HG03045 (cell line): ENCODE results near the gene SLC6A12.

ENCODE experiments used
- ATAC-seq: cut with Tn5 transposase; IDR thresholded peaks from one replicate; pipeline ENCODE4 v1.9.1; 2021; ENCODE audit warnings: mild to moderate bottlenecking, moderate library complexity; ENCODE audit not compliant: unreplicated experiment

Gene SLC6A12

DNA sequence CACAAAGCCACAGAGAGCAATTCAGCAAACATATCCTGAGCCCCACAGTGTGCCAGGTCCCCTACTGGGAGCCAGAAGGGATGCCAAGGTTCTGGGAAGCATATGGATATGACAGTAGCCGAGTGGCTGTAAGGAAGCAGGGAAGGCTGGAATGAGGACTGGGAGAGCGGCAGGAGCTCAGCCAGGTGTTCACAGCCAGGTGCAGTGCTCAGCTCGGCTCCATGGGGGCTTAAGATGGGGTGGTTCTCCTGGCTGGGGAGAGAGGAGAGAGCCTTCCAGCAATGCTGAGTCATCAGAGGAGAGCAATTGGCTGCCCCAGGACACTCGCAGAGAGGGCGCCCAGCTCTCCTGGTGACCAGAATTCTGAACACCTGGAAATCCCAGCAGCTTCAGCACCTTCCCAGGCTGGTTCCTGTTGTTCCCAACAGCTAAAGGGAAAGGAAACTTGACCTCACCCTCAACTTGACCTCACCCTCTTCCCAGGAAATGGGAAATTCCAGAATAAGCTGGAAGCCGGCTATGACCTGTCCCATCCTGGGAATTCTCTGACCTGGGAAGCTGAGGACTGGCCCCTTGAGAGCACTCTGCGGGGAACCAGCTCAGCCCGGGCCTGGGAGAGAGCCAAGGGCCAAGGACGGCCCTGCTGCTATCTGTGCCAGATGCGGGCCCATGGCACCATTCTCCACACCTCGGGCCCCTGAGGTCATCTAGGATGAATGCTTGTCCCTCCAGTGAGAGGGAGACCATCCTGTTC is 34.6 kb downstream of the SLC6A12 start:
- ATAC-seq = no peak

- ATAC-seq = no peak
Measured at GRCh38 chr12:178829-179109, 35.2 kb downstream of the SLC6A12 start.

DNA sequence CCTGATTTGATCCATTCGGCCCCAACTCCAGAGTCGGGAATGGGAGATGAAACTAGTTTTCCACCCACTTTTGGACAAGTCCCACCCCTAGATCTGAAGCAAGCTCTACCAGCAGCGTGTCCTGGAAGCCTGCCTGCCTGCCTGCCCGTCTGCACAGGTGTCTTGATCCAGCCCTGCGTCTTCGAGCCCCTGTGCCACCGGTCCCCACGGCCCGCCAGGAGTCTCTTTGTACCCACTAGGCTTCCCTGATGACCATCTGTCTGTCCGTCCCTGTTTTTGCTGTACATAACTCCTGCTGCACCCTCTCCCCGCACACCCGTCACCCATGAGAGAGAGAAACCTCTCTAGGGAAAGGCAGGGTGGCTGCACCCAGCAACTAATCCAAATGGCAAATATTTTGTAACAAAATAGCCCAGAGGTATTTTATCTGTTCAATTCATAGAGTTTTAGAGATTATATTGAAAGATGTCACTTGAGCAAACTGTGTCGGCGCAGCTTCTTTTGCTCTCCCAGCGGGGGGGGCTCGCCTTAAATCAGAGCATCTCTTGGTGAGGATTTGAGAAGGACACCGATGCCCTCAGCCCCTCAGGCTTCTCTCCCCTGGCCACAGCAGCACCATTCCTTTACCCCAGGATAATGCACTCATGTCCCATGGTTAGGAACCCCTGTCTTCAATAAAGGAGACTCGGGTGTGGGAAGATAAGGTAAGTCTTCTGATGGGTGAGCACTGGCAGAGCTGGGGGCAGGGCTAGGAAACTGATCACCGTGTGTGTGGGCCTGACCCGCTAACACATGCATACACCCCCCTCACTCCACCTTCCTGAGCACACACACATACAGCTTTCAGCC is 35.8 kb downstream of the SLC6A12 start:
- no peak for ATAC-seq

DNA sequence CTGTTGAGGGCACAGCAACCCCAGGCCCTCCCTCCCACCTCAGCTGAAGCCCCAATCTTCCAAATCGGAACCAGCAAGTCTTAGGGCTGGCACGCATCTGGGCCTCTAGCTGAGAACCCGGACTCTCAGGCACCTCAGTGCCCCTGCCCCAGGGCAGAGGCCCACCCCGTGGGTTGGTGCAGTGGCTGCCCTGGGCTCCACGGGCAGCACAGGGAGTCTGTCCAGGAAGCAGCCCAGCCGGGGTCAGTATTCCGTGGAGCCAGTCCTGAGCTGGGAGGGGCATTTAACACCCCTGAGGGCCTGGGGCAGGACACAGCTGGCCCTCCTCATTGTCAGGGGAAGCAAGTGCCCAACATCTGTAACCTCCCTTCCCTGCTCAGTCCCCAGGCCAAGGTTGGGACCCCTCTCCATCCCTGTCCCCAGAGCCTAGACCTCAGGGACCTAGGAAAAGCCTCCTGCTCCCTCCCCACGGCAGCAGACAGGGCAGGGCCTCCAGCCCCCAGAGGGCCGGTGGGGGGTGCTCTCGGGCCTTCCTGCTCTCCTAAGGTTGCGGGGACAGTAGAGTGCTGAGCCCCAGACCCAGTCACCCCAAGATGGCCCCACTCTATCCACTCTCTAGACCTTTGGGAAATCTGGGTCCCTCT is 36.5 kb downstream of the SLC6A12 start:
- no peak for ATAC-seq

DNA sequence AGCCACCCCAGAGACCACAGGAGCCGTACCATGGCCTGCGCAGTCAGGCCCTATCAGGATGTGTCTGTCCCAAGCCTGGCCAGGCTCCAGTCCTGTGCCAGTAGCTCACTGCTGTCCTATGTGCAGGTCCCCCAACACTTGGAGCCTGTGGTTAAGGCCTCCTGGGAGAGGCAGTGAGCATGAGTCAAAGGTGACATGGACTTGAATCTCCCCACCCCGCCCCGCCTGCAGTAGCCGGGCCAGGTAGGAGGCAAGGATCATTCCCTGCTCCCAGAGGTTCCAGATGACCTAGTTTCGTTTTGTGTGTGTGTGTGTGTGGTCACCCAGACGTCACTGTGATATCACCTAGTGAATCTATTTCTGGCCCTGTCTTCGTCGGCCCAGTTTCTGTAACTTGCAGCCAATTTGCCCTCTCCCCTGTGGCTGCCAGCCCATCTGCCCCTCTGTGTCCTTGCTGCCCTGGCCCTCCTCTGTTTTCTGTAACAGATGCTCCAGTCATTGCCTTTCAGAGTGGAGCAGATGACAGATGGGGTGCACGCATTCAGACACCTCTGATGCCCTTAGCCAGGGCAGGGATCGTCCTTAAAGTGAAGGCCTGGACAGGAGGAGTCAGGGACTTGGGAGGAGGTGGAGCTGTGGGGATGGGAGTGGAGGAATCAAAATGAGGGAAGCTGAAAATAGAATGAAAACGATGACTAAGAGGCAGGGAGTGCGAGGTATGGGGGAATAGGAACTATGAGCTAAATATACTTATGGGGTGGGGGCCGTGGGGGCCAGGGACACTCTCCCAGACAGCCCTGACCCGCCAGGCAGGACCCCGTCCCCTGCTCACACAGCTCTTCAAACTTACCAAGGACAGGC is 37.4 kb downstream of the SLC6A12 start:
- no peak for ATAC-seq

DNA sequence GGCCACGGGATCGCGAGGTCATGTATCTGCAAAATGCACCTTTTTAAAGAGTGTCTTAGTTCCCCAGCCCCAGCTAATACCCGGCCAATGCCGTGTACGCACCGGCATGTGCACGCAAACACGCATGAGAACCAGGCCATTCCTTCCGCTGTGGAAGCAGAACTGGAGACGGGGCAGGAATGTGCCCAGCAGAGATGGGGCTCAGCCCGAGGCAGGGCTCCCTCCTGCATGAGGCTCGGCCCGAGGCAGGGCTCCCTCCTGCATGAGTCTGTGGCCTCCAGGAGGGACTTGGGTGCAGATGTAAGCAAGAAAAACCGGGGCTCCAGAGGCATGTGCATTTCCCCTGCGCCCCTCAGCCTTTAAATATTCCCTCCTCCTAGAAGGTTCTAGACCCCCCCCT is 38.2 kb downstream of the SLC6A12 start:
- ATAC-seq = no peak

- ATAC-seq = no peak
Measured at GRCh38 chr12:175250-175649, 38.7 kb downstream of the SLC6A12 start.

DNA sequence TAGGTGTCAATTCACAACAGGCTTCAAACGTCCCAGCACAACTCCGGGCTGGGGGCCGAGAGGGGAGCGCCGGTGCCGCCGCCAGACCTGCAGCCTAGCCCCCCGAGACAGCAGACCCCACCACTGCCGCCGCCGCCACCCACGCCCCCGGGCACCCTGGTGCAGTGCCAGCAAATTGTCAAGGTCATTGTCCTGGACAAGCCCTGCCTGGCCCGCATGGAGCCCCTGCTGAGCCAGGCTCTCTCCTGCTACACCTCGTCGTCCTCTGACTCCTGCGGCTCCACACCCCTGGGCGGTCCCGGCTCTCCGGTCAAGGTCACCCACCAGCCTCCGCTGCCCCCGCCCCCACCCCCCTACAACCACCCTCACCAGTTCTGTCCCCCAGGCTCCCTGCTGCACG is 39.4 kb downstream of the SLC6A12 start:
- ATAC-seq = no peak

DNA sequence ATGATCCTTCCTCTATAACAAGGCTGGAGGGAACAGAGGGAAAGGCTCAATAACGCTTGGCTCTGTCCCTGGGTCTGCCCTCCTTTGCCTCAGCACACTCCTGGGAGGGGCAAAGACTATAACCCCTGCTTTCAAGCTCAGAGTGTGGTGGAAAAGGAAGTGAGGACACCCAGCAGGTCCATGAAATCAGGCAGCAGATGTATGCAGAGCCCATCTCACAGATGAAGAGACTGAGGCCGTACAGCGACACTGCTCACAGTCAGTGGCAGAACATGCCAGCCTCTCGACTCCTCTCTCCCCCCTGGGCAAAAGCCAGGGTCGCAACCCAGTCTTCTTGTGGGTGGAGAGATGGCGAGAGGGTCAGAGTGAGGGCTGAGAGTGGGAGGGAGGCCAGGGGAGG is 39.8 kb downstream of the SLC6A12 start:
- no peak for ATAC-seq

GRCh38 chr12:172732-173161 is 41.2 kb downstream of the SLC6A12 start:
- no peak for ATAC-seq

GRCh38 chr12:171743-172676 is 41.9 kb downstream of the SLC6A12 start:
- ATAC-seq = no peak

GRCh38 chr12:171276-171675 is 42.7 kb downstream of the SLC6A12 start:
- ATAC-seq = no peak

GRCh38 chr12:170371-171225 is 43.4 kb downstream of the SLC6A12 start:
- no peak for ATAC-seq

DNA sequence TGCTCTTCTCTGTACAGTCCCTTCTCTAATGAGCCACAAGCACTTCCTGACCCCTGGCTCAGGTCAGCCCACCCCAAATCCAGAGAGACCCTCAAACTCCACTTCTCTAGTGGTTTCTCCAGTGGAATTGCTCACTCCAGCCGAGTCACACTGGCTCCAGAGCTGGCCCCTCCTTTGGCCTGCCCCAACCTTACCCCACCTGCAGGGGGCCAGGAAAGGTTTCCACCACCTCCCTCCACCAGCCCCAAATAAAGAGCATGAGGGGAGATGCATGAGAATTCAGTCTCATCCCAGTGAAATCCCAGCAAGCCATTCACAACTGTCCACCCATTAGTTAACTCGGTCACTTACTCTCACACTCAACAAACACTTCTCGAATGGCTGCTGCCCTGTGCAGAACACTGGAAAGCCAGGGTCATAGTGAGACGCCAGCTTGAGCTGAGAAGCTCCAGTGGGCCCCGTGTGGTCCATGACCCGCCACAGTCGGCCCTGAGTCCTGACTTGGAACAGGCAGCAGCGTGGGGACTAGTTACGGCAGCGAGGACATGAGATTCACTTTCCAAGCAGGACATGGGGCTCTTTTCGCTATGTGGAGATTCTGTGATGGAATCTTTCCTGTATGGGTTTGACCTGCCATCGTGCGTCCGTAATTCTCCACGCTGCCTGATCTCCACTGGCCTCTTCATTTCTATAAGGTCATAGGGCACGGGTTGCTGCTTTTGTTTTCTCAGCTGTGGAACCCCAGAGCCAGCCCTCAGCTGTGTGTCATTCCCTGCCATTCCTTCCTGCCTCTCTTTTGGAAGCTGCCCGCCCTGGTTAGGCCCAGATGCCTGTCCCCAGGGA is 44.2 kb downstream of the SLC6A12 start:
- no peak for ATAC-seq

DNA sequence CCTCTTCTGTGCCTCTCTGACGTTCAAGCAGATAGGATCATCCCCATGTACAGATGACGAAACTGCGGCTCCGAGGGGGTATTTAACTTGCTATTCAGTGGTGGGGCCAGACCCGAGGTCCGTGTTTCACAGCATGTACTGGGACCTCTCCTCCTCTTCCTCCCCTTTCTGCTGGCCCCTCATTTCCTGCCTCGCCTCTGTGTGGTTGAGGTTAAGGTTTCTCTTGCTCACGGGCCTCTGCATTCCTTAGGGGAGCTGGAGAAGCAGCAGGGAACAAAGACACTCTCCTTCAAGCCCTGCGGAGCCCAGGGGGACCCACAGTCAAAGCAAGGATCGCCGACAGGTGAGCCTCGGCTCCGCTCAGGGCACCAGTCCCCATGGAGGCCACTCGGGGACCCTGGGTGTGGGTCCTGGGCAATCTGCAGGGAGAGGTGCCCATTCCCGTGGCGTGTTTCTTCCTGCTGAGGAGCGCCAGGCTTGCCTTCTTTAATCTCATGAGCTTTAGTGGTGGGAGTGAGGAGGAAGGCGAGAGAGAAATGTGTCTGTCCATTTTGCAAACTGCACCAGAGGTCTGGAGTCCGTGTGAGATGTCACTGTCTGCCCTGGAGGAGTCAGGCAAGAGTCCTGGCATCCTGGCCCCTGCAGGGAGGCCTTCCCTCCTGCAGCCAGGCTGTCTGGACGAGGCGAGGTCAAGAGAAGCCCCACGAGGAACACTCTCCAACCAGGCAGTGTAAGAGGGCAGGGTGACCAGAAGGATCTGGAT is 45.0 kb downstream of the SLC6A12 start:
- no peak for ATAC-seq

DNA sequence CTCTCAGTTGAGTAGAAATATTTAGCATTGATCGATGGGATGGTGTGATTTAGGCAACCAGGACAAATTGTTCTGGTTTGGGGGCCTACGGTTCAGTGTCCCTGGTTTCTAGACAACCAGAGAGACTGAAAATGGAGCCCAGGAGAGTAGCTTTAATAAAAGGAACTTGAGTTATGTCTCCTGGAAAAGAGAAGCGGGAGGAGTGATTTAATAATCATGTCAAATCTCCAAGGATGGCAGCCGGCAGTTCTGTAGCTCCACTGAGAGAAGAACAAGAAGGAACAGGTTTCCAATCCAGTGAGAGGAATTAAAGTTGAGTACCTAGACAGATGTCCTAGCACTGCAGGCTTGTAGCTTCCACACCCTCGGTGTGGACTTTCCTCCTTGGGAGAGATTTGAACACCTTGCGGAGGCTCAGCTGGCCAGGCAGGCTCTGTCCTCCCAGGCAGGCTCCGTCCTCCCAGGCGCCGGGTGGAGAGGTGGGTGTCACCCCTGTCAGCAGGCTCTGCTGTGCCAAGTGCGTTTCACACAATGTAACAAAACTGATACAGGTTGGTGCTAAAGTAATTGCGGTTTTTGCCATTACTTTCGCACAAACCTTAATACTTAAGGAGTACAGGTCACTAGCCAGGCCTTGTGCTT is 45.9 kb downstream of the SLC6A12 start:
- no peak for ATAC-seq
